OCI-LY3 (cell line): Measurements from ENCODE around the gene TRMT2B.
A peak's percentile ranks its signal among the peaks of the same experiment; 100 is the strongest.

Experiments used
- H2AFZ ChIP-seq: fragments of 200-600, 300-600 bp; shearing (Covaris generic); 2 replicates; pipeline ENCODE4 v1.6.0; 2014; ENCODE audit warnings: antibody characterized with exemption, low read depth, low read length
- H3K27ac ChIP-seq: fragments of 200-600, 300-600 bp; sonication (generic); 2 replicates; pipeline ENCODE4 v1.5.1; 2014; ENCODE audit warnings: mild to moderate bottlenecking, low read length, moderate library complexity, mixed read lengths
- H3K27me3 ChIP-seq: fragments of 200-600, 300-600 bp; sonication (generic); 2 replicates; pipeline ENCODE4 v1.6.1; 2014; ENCODE audit warnings: low read depth, low read length, mixed read lengths
- H3K36me3 ChIP-seq: fragments of 200-600, 300-600 bp; sonication (generic); replicated peaks from 2 replicates; pipeline ENCODE3; 2014; ENCODE audit warnings: low read depth, low read length, mixed read lengths
- H3K4me1 ChIP-seq: fragments of 300-600, 200-600 bp; sonication (generic); 2 replicates; pipeline ENCODE4 v1.6.1; 2014; ENCODE audit warnings: low read length, mixed read lengths
- H3K4me2 ChIP-seq: fragments of 200-600, 300-600 bp; sonication (generic); 2 replicates; pipeline ENCODE4 v1.6.1; 2014; ENCODE audit warnings: low read length, mixed read lengths
- H3K4me3 ChIP-seq: fragments of 300-600, 200-600 bp; sonication (generic); 2 replicates; pipeline ENCODE4 v1.5.1; 2014; ENCODE audit warnings: antibody characterized with exemption, mild to moderate bottlenecking, low read length, moderate library complexity
- H3K79me2 ChIP-seq: fragments of 300-600, 200-600 bp; shearing (Covaris generic); 2 replicates; pipeline ENCODE4 v1.6.1; 2014; ENCODE audit warnings: mild to moderate bottlenecking, low read length, mixed read lengths
- H3K9ac ChIP-seq: fragments of 300-600, 200-600 bp; shearing (Covaris generic); 2 replicates; pipeline ENCODE4 v1.6.0; 2014; ENCODE audit warnings: mild to moderate bottlenecking, low read length, moderate library complexity
- H3K9me3 ChIP-seq: fragments of 200-600, 300-600 bp; shearing (Covaris generic); 2 replicates; pipeline ENCODE4 v1.6.1; 2014; ENCODE audit warnings: low read length, mixed read lengths; ENCODE audit not compliant: insufficient read depth
- H4K20me1 ChIP-seq: fragments of 200-600, 300-600 bp; sonication (generic); 2 replicates; pipeline ENCODE4 v1.6.1; 2016; ENCODE audit warnings: low read length, mixed read lengths; ENCODE audit not compliant: insufficient read depth
- EZH2phosphoT487 ChIP-seq: fragments of 200-600 bp; shearing (Covaris generic); IDR thresholded peaks from 2 replicates; pipeline ENCODE4 v1.6.1; 2018; ENCODE audit warnings: antibody characterized with exemption, mixed run types, low read depth
- TF ChIP-seq, protein P1 (sequence below): fragments of 200-600, 300-600 bp; sonication (generic); IDR thresholded peaks from 2 replicates; pipeline ENCODE4 v1.5.1; 2014; ENCODE audit warnings: antibody characterized with exemption, low read length, low read depth

Gene TRMT2B

GRCh38 chrX:101051549-101052302 lies at the start of gene TRMT2B:
Gene TRMT2B (minus strand): TSS chrX:101052111. CDS start chrX:101042289, 9,822 bp downstream.
- Histone ChIP-seq H2AFZ (peak within 1 kb of the TSS; percentile 100), H3K4me3 (peak within 1 kb of the TSS; percentile 84), H3K79me2 (peaks cover 9% of the 10 kb centered on the region), H3K9ac (peak within 1 kb of the TSS; percentile 91), H3K9me3 (no peaks in the 10 kb centered on the region), H3K4me2 (peak within 1 kb of the TSS; percentile 83), H3K36me3 (peaks cover 3% of the 10 kb centered on the region), H3K27me3 (no peaks in the 10 kb centered on the region), H4K20me1 (no peaks in the 10 kb centered on the region), H3K27ac (peak within 1 kb of the TSS; percentile 82), H3K4me1 (peaks cover 18% of the 10 kb centered on the region)
- no peak for TF ChIP-seq EZH2phosphoT487

DNA sequence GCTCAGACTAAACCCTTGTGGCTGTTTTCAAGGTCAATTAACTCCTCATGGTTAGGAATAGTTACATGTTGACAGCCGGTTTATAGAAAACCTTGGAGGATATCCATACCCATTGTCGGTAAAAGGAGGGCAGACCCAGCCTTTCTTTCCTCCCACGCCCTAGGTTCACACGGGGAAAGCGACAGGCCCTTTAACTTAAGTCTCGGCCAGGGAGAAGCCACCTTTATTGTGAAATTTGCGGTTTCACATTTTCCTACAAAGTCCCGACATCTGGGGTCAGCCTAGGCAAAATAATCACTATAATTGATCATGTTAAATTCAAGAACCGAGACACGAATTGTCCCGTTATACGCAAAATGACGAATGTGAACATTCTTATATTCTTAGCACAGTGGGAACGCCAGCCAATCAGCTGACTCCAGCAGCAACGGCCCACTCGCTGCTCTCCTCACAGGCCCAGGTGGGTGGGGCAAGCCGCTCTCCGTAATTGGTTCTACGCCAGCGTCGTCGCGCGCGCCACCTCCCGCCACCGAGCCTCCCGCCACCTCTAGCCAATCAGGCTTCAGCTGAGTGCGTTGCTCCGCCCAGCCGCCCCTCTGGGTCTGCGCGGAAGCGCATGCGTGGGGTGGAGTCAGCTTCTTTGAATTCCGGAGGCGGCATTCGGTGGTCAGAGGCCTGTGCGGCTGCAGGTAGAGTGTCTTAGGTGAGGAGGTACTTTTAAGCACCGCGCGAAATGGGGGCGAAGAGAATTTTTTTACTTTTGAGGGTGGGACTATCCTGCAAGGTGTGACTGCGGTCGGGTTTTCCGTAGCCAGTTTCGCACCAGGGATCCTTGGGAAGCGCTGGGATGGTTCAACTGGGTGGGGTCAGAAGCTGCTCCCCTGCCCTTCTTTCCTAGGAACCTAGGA lies 45.9 kb upstream of the TRMT2B start, which contains the start of gene CENPI:
CENPI (plus strand) TSS at position 659 of the 908 bp plus-strand sequence. CDS start 2,867 bp downstream, outside the sequence.
- peaks cover 12% of the 10 kb centered on the region for H3K4me1 ChIP-seq
- peak within 1 kb of the TSS; percentile 94 for H3K9ac ChIP-seq
- H3K4me3 ChIP-seq: peak within 1 kb of the TSS; percentile 99
- H3K27me3 ChIP-seq: no peaks in the 10 kb centered on the region
- H3K27ac ChIP-seq: peak within 1 kb of the TSS; percentile 65
- peak within 1 kb of the TSS; percentile 58 for H2AFZ ChIP-seq
- H3K79me2 ChIP-seq: peaks cover 21% of the 10 kb centered on the region
- peak within 1 kb of the TSS; percentile 98 for H3K4me2 ChIP-seq
- no peak for TF ChIP-seq EZH2phosphoT487
- TF ChIP-seq, protein P1, sequence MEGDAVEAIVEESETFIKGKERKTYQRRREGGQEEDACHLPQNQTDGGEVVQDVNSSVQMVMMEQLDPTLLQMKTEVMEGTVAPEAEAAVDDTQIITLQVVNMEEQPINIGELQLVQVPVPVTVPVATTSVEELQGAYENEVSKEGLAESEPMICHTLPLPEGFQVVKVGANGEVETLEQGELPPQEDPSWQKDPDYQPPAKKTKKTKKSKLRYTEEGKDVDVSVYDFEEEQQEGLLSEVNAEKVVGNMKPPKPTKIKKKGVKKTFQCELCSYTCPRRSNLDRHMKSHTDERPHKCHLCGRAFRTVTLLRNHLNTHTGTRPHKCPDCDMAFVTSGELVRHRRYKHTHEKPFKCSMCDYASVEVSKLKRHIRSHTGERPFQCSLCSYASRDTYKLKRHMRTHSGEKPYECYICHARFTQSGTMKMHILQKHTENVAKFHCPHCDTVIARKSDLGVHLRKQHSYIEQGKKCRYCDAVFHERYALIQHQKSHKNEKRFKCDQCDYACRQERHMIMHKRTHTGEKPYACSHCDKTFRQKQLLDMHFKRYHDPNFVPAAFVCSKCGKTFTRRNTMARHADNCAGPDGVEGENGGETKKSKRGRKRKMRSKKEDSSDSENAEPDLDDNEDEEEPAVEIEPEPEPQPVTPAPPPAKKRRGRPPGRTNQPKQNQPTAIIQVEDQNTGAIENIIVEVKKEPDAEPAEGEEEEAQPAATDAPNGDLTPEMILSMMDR: no peak
- H3K36me3 ChIP-seq: peaks cover 16% of the 10 kb centered on the region
- no peaks in the 10 kb centered on the region for H3K9me3 ChIP-seq
- H4K20me1 ChIP-seq: no peaks in the 10 kb centered on the region

- Histone ChIP-seq H3K27me3 (no peaks in the 10 kb centered on the region), H3K79me2 (no peaks in the 10 kb centered on the region), H3K27ac (peak overlapping the region; percentile 19; the same call in 1 of the 2 replicates), H3K9ac (peak overlapping the region; percentile 7; the same call in 1 of the 2 replicates), H3K4me3 (no peak overlapping the region), H3K9me3 (no peaks in the 10 kb centered on the region), H3K4me1 (peaks cover 12% of the 10 kb centered on the region), H3K36me3 (no peaks in the 10 kb centered on the region), H4K20me1 (no peaks in the 10 kb centered on the region), H3K4me2 (peak overlapping the region; percentile 28; the same call in 1 of the 2 replicates), H2AFZ (no peak overlapping the region)
- no peak for TF ChIP-seq EZH2phosphoT487
- TF ChIP-seq, protein P1: no peak
These were observed 39.9 kb upstream of the TRMT2B start for GRCh38 chrX:101091817-101092216.

- no peaks in the 10 kb centered on the region for H4K20me1 ChIP-seq
- H3K4me2 ChIP-seq: no peak overlapping the region
- TF ChIP-seq, protein P1: no peak
- no peak for TF ChIP-seq EZH2phosphoT487
- no peaks in the 10 kb centered on the region for H3K79me2 ChIP-seq
- H3K36me3 ChIP-seq: no peaks in the 10 kb centered on the region
- no peak overlapping the region for H3K4me3 ChIP-seq
- H3K9ac ChIP-seq: no peak overlapping the region
- no peaks in the 10 kb centered on the region for H3K9me3 ChIP-seq
- H3K4me1 ChIP-seq: no peaks in the 10 kb centered on the region
- no peak overlapping the region for H2AFZ ChIP-seq
- no peak overlapping the region for H3K27ac ChIP-seq
- H3K27me3 ChIP-seq: no peaks in the 10 kb centered on the region
These were observed 29.3 kb upstream of the TRMT2B start for GRCh38 chrX:101081231-101081630.
